Body of pancreas (tissue), 4 donors: Measurements from ENCODE around the gene BACH2. TPM values are rescaled to one million over a fixed set of nuclear protein-coding genes. Genes with fewer than 3 reads are reported as not detected.

Experiments used
- ATAC-seq: fragments of 150-250 bp; one replicate; pipeline ENCODE4 v1.9.1; 2016
- DNase-seq, 4 donors: peaks; one replicate each; pipeline ENCODE4 v3.0.0-alpha.2; 2019
- H3K27ac ChIP-seq, 4 donors: fragments of 200-600 bp; sonication (generic); 1 replicate in 3 of 4; 2 replicates in 1 of 4; pipeline versions ENCODE4 v1.5.1 to v1.6.1; 2016 to 2019; ENCODE audit warnings: mild to moderate bottlenecking in 1 of 4, mixed read lengths in 1 of 4, moderate library complexity in 1 of 4
- H3K27me3 ChIP-seq, 2 donors: fragments of 200-600 bp; sonication (generic); one replicate each; pipeline ENCODE4 v1.6.0; 2016; ENCODE audit warnings: mild to moderate bottlenecking in 1 of 2
- H3K36me3 ChIP-seq, 2 donors: fragments of 200-600 bp; sonication (generic); replicated peaks in 1 of 2; 2 replicates each; pipeline ENCODE4 v1.5.1; 2016; ENCODE audit warnings: low read depth in 2 of 2; ENCODE audit not compliant: insufficient read depth in 1 of 2
- H3K4me1 ChIP-seq: fragments of 200-600 bp; sonication (generic); one replicate; pipeline ENCODE4 v1.6.0; 2016
- H3K4me3 ChIP-seq, 2 donors: fragments of 200-600 bp; sonication (generic); 1 replicate in 1 of 2; 2 replicates in 1 of 2; pipeline ENCODE4 v1.5.1; 2016 to 2019
- H3K9me3 ChIP-seq, 3 donors: fragments of 200-600 bp; sonication (generic); 1 replicate in 2 of 3; 2 replicates in 1 of 3; pipeline ENCODE4 v1.5.1; 2016
- POLR2A ChIP-seq, 3 donors: fragments of 450-650 bp; IDR thresholded peaks; one replicate each; pipeline ENCODE4 v1.6.1; 2016; ENCODE audit warnings: antibody characterized with exemption in 3 of 3, mild to moderate bottlenecking in 2 of 3
- WGBS, 2 donors: methylation state at CpG; one replicate each; pipeline ENCODE4 v1.1.5; 2017; 5-methylcytosine and 5-hydroxymethylcytosine counted together
- intact Hi-C: fragments of 100-400 bp; cut with DNase I; formaldehyde crosslinking; loops from one replicate; pipeline ENCODE4 v1.15.1; 2023
- total RNA-seq, 2 donors: library from RNA; depleted of rRNA; stranded (reverse); fragments of >200 nt; gene quantifications; one replicate each; pipeline ENCODE4 v1.1.0, GENCODE V29; 2016
- TF ChIP-seq, protein P1 (sequence below), 7 experiments: fragments of 450-650 bp in 4 of 7; fragments of 200-600 bp in 3 of 7; sonication (generic) in 3 of 7; IDR thresholded peaks; one replicate each; pipeline ENCODE4 v1.5.1; 2016 to 2019; ENCODE audit warnings: antibody characterized with exemption in 7 of 7

Gene BACH2
- total RNA-seq, 2 donors from 2014 or later: 2.1 to 3.3 TPM

DNA sequence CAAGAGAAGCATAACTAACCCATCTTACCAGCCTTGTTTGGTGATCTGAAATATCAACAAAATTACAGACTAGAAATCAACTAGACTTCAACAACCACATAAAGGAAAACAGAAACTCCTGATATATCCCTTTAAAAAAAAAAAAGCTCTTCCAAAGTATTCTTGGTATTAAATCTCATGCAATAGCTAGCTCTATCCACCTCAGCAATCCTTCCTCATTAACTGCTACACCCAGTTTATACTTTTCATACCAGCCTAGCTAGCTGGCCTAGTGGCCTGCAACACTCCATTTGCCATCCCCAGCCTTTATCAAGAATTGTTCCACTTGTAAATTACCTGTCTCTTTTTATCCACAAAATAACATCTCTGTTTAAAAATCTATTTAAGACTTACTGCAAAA is 69.0 kb downstream of the BACH2 start:
- Histone ChIP-seq H3K4me3 (no peak overlapping the region), H3K27ac (no peak overlapping the region), H3K27me3 (no peaks in the 10 kb centered on the region), H3K9me3 (no peaks in the 10 kb centered on the region), H3K36me3 (no peaks in the 10 kb centered on the region), H3K4me1 (no peaks in the 10 kb centered on the region)
- intact Hi-C loops: no loop called here
- no peak for TF ChIP-seq POLR2A (IDR thresholded peaks at IDR 0.05)
- TF ChIP-seq, protein P1, sequence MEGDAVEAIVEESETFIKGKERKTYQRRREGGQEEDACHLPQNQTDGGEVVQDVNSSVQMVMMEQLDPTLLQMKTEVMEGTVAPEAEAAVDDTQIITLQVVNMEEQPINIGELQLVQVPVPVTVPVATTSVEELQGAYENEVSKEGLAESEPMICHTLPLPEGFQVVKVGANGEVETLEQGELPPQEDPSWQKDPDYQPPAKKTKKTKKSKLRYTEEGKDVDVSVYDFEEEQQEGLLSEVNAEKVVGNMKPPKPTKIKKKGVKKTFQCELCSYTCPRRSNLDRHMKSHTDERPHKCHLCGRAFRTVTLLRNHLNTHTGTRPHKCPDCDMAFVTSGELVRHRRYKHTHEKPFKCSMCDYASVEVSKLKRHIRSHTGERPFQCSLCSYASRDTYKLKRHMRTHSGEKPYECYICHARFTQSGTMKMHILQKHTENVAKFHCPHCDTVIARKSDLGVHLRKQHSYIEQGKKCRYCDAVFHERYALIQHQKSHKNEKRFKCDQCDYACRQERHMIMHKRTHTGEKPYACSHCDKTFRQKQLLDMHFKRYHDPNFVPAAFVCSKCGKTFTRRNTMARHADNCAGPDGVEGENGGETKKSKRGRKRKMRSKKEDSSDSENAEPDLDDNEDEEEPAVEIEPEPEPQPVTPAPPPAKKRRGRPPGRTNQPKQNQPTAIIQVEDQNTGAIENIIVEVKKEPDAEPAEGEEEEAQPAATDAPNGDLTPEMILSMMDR (IDR thresholded peaks at IDR 0.05): no peak
- ATAC-seq: no peak
- DNase-seq: no peak

DNA sequence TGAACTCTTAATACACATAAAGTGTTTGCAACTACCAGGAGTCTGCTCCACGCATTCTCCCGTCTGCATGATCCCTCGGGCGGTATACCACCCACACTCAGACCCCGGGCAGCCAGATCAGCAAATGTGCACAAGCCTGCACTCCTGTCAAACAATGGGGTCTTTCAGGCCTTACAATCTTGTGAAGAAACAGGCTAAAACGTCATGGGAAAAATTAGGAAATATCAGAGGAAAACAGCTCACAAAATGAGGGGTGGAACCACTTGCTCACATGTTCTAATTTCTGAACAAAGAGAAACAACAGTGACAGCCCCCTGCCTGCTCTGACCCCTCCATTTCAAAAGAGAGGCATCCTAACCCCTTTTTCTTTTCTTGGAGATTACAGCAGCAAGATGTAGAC is 69.4 kb downstream of the BACH2 start:
- intact Hi-C loops: no loop called here
- H3K27me3 ChIP-seq: no peaks in the 10 kb centered on the region
- WGBS, 2 donors: 73% methylated on average over 6 of the region's 6 CpGs
- no peak overlapping the region for H3K4me3 ChIP-seq
- no peaks in the 10 kb centered on the region for H3K36me3 ChIP-seq
- DNase-seq (no peak), ATAC-seq (no peak)
- no peaks in the 10 kb centered on the region for H3K9me3 ChIP-seq
- H3K27ac ChIP-seq: no peak overlapping the region
- TF ChIP-seq, protein P1 (IDR thresholded peaks at IDR 0.05): no peak
- TF ChIP-seq POLR2A (IDR thresholded peaks at IDR 0.05): no peak
- H3K4me1 ChIP-seq: no peaks in the 10 kb centered on the region

- H3K36me3 ChIP-seq: no peaks in the 10 kb centered on the region
- H3K4me1 ChIP-seq: no peaks in the 10 kb centered on the region
- H3K9me3 ChIP-seq: no peaks in the 10 kb centered on the region
- H3K27ac ChIP-seq: no peak overlapping the region
- DNase-seq (no peak), ATAC-seq (no peak)
- no peak for TF ChIP-seq POLR2A (IDR thresholded peaks at IDR 0.05)
- TF ChIP-seq, protein P1 (IDR thresholded peaks at IDR 0.05): no peak
- 69 to 88% methylated on average over 2 of the region's 2 CpGs for WGBS, 2 donors
- intact Hi-C loops: no loop called here
- H3K4me3 ChIP-seq: no peak overlapping the region
- no peaks in the 10 kb centered on the region for H3K27me3 ChIP-seq
Measured at GRCh38 chr6:90226257-90226656, 70.4 kb downstream of the BACH2 start.

DNA sequence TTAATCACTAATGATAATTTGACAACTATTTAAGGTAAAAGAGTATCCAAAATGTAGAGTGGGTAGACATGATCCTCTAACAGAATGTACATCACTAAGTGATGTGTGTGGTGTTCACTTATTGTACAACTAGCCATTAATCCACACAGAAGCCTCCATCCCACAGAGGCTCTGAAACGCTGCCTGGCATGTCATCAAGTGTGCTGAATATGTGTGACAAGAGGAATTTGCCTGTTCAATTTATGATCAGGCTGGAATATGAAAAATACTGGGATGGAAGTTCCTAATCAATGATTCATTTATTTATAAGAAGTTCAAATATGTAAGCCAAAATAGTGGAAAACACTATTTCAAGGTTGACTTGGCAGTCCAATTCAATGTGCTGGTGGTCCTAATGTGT is 72.4 kb downstream of the BACH2 start:
- Histone ChIP-seq H3K4me1 (peaks cover 17% of the 10 kb centered on the region), H3K36me3 (no peaks in the 10 kb centered on the region), H3K4me3 (no peak overlapping the region), H3K27me3 (no peaks in the 10 kb centered on the region), H3K27ac (no peak overlapping the region), H3K9me3 (no peaks in the 10 kb centered on the region)
- TF ChIP-seq POLR2A (IDR thresholded peaks at IDR 0.05): no peak
- TF ChIP-seq, protein P1 (IDR thresholded peaks at IDR 0.05): no peak
- intact Hi-C loops: no loop called here
- DNase-seq (no peak), ATAC-seq (no peak)
- 61 to 65% methylated on average over 1 of the region's 1 CpG for WGBS, 2 donors

DNA sequence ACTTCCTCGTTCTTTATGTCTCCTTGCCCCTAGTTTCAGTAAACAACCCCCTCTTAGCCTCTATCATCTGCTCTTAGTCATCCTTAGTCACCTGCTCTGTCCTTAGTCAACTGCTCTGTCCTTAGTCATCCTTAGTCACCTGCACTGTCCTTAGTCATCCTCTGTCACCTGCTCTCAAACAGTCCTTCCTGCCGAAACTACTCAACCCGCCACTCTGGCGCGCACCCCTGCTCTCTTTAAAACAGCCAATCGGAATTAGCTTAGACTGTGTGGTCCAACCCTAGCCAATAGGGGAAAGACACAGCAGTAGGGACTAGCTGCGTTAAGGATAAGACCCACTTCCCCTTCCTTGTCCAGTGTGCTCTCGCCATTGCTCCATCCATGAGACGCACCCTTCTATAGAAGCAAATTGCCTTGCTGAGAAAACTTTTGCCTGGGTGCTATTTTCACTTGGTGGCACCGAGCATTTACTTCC is 73.9 kb downstream of the BACH2 start:
- Histone ChIP-seq H3K27ac (no peak overlapping the region), H3K27me3 (no peaks in the 10 kb centered on the region), H3K9me3 (no peaks in the 10 kb centered on the region), H3K36me3 (no peaks in the 10 kb centered on the region), H3K4me1 (peaks cover 30% of the 10 kb centered on the region), H3K4me3 (no peak overlapping the region)
- intact Hi-C loops: no loop called here
- no peak for DNase-seq
- ATAC-seq: no peak
- TF ChIP-seq POLR2A (IDR thresholded peaks at IDR 0.05): no peak
- TF ChIP-seq, protein P1 (IDR thresholded peaks at IDR 0.05): no peak
- 87 to 97% methylated on average over 10 of the region's 10 CpGs for WGBS, 2 donors
